ENCODE measurements around the gene LYPD6.

DNA sequence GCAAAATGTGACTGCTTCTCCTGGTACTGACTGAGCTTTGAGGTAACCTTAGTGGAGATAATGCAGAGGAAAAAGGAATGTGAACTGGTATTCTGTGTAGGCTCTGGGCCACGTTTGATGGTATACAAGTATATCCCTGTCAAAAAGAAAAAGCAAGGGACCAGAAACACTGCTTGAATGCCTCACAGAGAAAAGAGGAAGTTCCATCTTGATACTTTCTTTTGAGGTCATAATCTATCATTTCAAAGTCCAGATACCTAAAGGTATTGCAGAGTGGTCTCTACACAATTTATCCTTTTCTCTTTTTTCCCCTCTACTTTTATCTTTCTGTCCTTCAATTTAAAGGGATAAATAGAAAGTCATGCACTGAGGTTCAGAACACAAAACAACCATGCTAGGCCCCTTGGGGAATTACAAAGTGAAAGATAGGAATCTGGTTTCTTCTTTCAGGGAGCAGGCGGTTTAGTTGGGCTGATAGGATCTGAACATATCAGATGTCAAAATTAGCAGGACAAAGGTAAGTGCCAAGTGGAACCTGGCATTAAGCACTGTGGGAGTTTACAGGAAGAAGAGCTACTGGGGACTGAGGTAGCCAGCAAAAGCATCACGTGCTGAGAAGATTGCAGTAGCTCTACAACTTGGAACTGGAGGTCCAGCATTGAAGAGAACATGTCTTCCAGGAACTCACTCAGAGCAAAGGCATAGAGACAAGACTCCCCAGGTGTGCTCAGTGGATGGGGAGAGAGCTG lies 121.2 kb downstream of the LYPD6 start:
- TF ChIP-seq POLR2A (IDR thresholded peaks at IDR 0.05; ENCODE audit: low read depth) = no peak
- no peak for TF ChIP-seq POLR2AphosphoS5 (IDR thresholded peaks at IDR 0.05)
- TF ChIP-seq, protein P1, sequence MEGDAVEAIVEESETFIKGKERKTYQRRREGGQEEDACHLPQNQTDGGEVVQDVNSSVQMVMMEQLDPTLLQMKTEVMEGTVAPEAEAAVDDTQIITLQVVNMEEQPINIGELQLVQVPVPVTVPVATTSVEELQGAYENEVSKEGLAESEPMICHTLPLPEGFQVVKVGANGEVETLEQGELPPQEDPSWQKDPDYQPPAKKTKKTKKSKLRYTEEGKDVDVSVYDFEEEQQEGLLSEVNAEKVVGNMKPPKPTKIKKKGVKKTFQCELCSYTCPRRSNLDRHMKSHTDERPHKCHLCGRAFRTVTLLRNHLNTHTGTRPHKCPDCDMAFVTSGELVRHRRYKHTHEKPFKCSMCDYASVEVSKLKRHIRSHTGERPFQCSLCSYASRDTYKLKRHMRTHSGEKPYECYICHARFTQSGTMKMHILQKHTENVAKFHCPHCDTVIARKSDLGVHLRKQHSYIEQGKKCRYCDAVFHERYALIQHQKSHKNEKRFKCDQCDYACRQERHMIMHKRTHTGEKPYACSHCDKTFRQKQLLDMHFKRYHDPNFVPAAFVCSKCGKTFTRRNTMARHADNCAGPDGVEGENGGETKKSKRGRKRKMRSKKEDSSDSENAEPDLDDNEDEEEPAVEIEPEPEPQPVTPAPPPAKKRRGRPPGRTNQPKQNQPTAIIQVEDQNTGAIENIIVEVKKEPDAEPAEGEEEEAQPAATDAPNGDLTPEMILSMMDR (IDR thresholded peaks at IDR 0.05) = no peak
- no peak for TF ChIP-seq EP300 (IDR thresholded peaks at IDR 0.05)

Measured in esophagus muscularis mucosa (tissue), 4 donors.